HepG2 (cell line): ENCODE data around the gene AADAT. TPM values are rescaled to one million over a fixed set of nuclear protein-coding genes. Genes with fewer than 3 reads are reported as not detected.

Experiments used
- ATAC-seq: fragments of 200-7000 bp; cut with Tn5 transposase; 3 replicates; pipeline ENCODE4 v1.9.1; 2020; ENCODE audit warnings: mild to moderate bottlenecking, moderate library complexity
- BruUV-seq: library from RNA; stranded (reverse); fragments of 400-500 nt; replicated peaks from 2 replicates; lab custom pipeline; 2021; lab: Mats Ljungman, UMichigan
- CTCF ChIA-PET: fragments of 300-600 bp; formaldehyde crosslinking; extraction: SDS; loops from one replicate; lab custom pipeline; 2021; ENCODE audit warnings: low total read pairs, inconsistent platforms, low intra/inter-chr PET ratio; lab: Yijun Ruan, JAX
- POLR2A ChIA-PET: fragments of 350-600 bp; sonication (Branson Sonifier 250); formaldehyde crosslinking; loops from one replicate; lab custom pipeline; 2020; ENCODE audit warnings: antibody characterized with exemption, inconsistent platforms; lab: Yijun Ruan, JAX
- DNase-seq: peaks from one replicate; pipeline ENCODE4 v3.0.0-alpha.2; 2015; ENCODE audit warnings: low spot score
- FAIRE-seq: peaks from 3 replicates; lab custom pipeline; 2011; peaks lifted over from hg19 to GRCh38; lab: Jason Lieb, UNC
- H2AFZ ChIP-seq: one replicate; pipeline ENCODE4 v1.6.1; 2011; ENCODE audit warnings: low read length, inconsistent platforms
- H3K27ac ChIP-seq: fragments of 300-600 bp; 3 replicates; pipeline ENCODE4 v1.8.0; 2011; ENCODE audit warnings: mixed run types, mild to moderate bottlenecking, mixed read lengths, low read length, inconsistent platforms; ENCODE audit not compliant: insufficient read depth; ENCODE audit errors: extremely low read length
- H3K27me3 ChIP-seq, 2 experiments: fragments of 200-600 bp in 1 of 2; 2 replicates in 1 of 2; 3 replicates in 1 of 2; pipeline versions ENCODE4 v1.6.0 to v1.8.0; 2011; ENCODE audit warnings: low read length in 2 of 2, mild to moderate bottlenecking in 2 of 2, moderate library complexity in 2 of 2, inconsistent platforms in 1 of 2; ENCODE audit not compliant: insufficient read depth in 2 of 2, control insufficient read depth in 1 of 2
- H3K36me3 ChIP-seq, 2 experiments: fragments of 200-600 bp in 1 of 2; replicated peaks in 1 of 2; 2 replicates in 1 of 2; 3 replicates in 1 of 2; pipeline versions ENCODE4 v1.5.1 to v1.8.0; 2011; ENCODE audit warnings: low read length in 2 of 2, inconsistent platforms in 1 of 2; ENCODE audit not compliant: insufficient read depth in 2 of 2, control insufficient read depth in 1 of 2
- H3K4me1 ChIP-seq: 2 replicates; pipeline ENCODE4 v1.5.1; 2012; ENCODE audit warnings: low read length, inconsistent platforms; ENCODE audit not compliant: insufficient read depth
- H3K4me2 ChIP-seq: 2 replicates; pipeline ENCODE4 v1.6.0; 2011; ENCODE audit warnings: low read depth, low read length, inconsistent platforms
- H3K4me3 ChIP-seq, 3 experiments: fragments of 200-600 bp in 1 of 3; sonication (generic), shearing (Covaris generic) in 1 of 3; replicated peaks in 1 of 3; 2 replicates each; pipeline ENCODE4 v1.5.1; 2011 to 2016; ENCODE audit warnings: low read length in 3 of 3, inconsistent platforms in 2 of 3, low read depth in 2 of 3, mild to moderate bottlenecking in 2 of 3, control low read depth in 1 of 3, mixed read lengths in 1 of 3; ENCODE audit not compliant: insufficient read depth in 1 of 3
- H3K79me2 ChIP-seq: one replicate; pipeline ENCODE4 v1.6.1; 2011; ENCODE audit warnings: low read length, inconsistent platforms; ENCODE audit not compliant: insufficient read depth
- H3K9ac ChIP-seq: 2 replicates; pipeline ENCODE4 v1.6.0; 2011; ENCODE audit warnings: mild to moderate bottlenecking, low read depth, low read length, inconsistent platforms; ENCODE audit not compliant: insufficient read depth
- H3K9me3 ChIP-seq: 2 replicates; pipeline ENCODE4 v1.5.1; 2012; ENCODE audit warnings: mild to moderate bottlenecking, low read length
- H4K20me1 ChIP-seq: 2 replicates; pipeline ENCODE4 v1.6.0; 2011; ENCODE audit warnings: inconsistent platforms, mild to moderate bottlenecking, low read length, moderate library complexity; ENCODE audit not compliant: insufficient read depth
- JUNB ChIP-seq: sonication (generic); formaldehyde crosslinking; IDR thresholded peaks from 2 replicates; pipeline ENCODE4 v1.8.0; 2022; ENCODE audit warnings: missing genetic modification reagents, mild to moderate bottlenecking, borderline replicate concordance
- MAF1 ChIP-seq: sonication (generic); formaldehyde crosslinking; IDR thresholded peaks from 2 replicates; pipeline ENCODE4 v1.5.0; 2020; ENCODE audit warnings: missing genetic modification reagents, borderline replicate concordance
- MAZ ChIP-seq, 2 experiments: sonication (generic) in 1 of 2; formaldehyde crosslinking in 1 of 2; IDR thresholded peaks; 2 replicates each; pipeline versions ENCODE4 v1.5.0 to v1.6.1; 2012 to 2020; ENCODE audit warnings: low read depth in 2 of 2, mild to moderate bottlenecking in 2 of 2, borderline replicate concordance in 1 of 2, improper control_type of control experiment in 1 of 2, low read length in 1 of 2, missing genetic modification reagents in 1 of 2, moderate library complexity in 1 of 2
- WGBS: methylation state at CpG from one replicate; pipeline ENCODE4 v1.1.6; 2017; ENCODE audit warnings: low lambda C conversion rate; 5-methylcytosine and 5-hydroxymethylcytosine counted together
- in situ Hi-C: cut with HindIII; loops from 2 replicates; pipeline ENCODE4 v1.10.0; 2017; ENCODE audit warnings: low pct_unique_long_range_greater_than_20kb; ENCODE audit not compliant: extremely low pct_ligation_motif_present
- intact Hi-C: fragments of 100-400 bp; cut with micrococcal nuclease; formaldehyde crosslinking; loops from one replicate; pipeline ENCODE4 v1.10.0; 2022; ENCODE audit not compliant: unreplicated experiment
- polyA plus RNA-seq, 8 experiments: library from polyadenylated mRNA; depleted of rRNA in 3 of 8; stranded (reverse) in 7 of 8; unstranded in 1 of 8; fragments of >200 nt; fragmentation: Illumina TruSeq in 4 of 8; extraction: Trizol in 4 of 8; gene quantifications; 2 replicates each; pipeline versions ENCODE4 v1.2.1 to v1.2.3, GENCODE V29; 2011 to 2016; ENCODE audit warnings: low read depth in 4 of 8, missing spikeins in 1 of 8, mixed read lengths in 1 of 8; ENCODE audit not compliant: insufficient read depth in 1 of 8
- small RNA-seq, 3 experiments: library from RNA; depleted of rRNA; stranded (forward); fragments of <200 nt; gene quantifications; one replicate each; pipeline ENCODE3, GENCODE V24; 2012; ENCODE audit warnings: low read depth in 2 of 3, low replicate concordance in 1 of 3; ENCODE audit not compliant: insufficient read length in 3 of 3, insufficient read depth in 2 of 3
- total RNA-seq, 5 experiments: library from RNA; depleted of rRNA; stranded (reverse); fragments of >200 nt; fragmentation: Illumina TruSeq; extraction: Trizol; gene quantifications; 2 replicates each; pipeline ENCODE4 v1.2.3, GENCODE V29; 2016; ENCODE audit warnings: low read depth in 1 of 5
- TF ChIP-seq, protein P1 (sequence below): sonication (generic); formaldehyde crosslinking; IDR thresholded peaks from 2 replicates; pipeline ENCODE4 v1.5.0; 2020; ENCODE audit warnings: missing genetic modification reagents
- TF ChIP-seq, protein P2 (sequence below): sonication (generic); formaldehyde crosslinking; IDR thresholded peaks from 2 replicates; pipeline ENCODE4 v1.4.0; 2020; ENCODE audit warnings: missing genetic modification reagents, mild to moderate bottlenecking, borderline replicate concordance
- TF ChIP-seq, protein P3 (sequence below): sonication (generic); formaldehyde crosslinking; IDR thresholded peaks from 2 replicates; pipeline ENCODE4 v1.5.0; 2020; ENCODE audit warnings: mild to moderate bottlenecking, low read depth, missing genetic modification reagents, borderline replicate concordance
- TF ChIP-seq, protein P4 (sequence below): sonication (generic); formaldehyde crosslinking; IDR thresholded peaks from 2 replicates; pipeline ENCODE4 v1.4.0; 2020; ENCODE audit warnings: missing genetic modification reagents

The AADAT gene
- total and polyA plus RNA-seq, 2 of the 13 experiments (the other 11 are each of a cell fraction or from before 2014, with no cell fraction given) = 6.1 to 9.1 TPM

DNA sequence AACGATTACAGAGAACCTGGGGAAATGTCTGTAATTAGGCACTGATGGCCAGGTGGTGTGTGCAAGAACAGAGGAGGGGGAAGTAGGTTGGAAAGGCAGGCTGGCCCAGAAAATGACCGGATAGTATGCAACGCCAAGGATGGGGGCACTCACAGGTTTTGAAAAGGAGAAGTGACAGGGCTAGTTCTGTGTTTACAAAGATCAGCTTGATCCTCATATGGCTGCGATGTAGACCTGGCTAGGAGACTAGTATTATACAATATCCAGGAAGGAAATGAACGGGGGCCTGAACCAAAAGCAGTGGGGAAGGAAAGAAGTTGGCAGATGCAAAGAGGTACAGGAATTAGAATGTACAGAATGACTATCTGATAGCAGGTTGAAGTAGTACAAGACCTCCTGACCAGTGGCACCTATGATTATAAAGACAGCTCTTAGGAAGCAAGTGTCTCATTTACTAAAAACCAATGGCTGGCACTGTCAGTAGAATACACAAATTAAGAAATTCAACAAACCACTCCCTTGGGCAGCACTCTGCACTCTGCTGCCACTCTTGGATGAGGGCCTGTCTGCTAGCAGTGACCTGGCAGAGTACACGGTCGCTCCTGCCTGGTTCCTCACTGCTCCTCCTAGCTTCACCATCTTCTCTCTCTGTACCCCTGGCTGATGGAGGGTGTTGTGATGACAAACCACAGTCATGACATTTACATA lies 77.7 kb downstream of the AADAT start:
- TF ChIP-seq, protein P1, sequence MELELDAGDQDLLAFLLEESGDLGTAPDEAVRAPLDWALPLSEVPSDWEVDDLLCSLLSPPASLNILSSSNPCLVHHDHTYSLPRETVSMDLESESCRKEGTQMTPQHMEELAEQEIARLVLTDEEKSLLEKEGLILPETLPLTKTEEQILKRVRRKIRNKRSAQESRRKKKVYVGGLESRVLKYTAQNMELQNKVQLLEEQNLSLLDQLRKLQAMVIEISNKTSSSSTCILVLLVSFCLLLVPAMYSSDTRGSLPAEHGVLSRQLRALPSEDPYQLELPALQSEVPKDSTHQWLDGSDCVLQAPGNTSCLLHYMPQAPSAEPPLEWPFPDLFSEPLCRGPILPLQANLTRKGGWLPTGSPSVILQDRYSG = no peak
- TF ChIP-seq, protein P2, sequence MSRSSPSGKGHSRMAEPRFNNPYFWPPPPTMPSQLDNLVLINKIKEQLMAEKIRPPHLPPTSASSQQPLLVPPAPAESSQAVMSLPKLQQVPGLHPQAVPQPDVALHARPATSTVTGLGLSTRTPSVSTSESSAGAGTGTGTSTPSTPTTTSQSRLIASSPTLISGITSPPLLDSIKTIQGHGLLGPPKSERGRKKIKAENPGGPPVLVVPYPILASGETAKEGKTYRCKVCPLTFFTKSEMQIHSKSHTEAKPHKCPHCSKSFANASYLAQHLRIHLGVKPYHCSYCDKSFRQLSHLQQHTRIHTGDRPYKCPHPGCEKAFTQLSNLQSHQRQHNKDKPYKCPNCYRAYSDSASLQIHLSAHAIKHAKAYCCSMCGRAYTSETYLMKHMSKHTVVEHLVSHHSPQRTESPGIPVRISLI = no peak
- TF ChIP-seq, protein P3, sequence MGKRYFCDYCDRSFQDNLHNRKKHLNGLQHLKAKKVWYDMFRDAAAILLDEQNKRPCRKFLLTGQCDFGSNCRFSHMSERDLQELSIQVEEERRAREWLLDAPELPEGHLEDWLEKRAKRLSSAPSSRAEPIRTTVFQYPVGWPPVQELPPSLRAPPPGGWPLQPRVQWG (CRISPR knock-in tag) = no peak
- TF ChIP-seq JUNB (CRISPR knock-in tag) = no peak
- no peak for TF ChIP-seq MAF1
- TF ChIP-seq, protein P4, sequence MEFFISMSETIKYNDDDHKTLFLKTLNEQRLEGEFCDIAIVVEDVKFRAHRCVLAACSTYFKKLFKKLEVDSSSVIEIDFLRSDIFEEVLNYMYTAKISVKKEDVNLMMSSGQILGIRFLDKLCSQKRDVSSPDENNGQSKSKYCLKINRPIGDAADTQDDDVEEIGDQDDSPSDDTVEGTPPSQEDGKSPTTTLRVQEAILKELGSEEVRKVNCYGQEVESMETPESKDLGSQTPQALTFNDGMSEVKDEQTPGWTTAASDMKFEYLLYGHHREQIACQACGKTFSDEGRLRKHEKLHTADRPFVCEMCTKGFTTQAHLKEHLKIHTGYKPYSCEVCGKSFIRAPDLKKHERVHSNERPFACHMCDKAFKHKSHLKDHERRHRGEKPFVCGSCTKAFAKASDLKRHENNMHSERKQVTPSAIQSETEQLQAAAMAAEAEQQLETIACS = no peak
- TF ChIP-seq MAZ (IDR thresholded peaks at IDR 0.05; ENCODE audit: borderline replicate concordance, low read depth, low read length) = no peak
- TF ChIP-seq MAZ (CRISPR knock-in tag; IDR thresholded peaks at IDR 0.05; ENCODE audit: low read depth) = no peak
- TF ChIP-seq, all 625 proteins: peak for 0
- Histone ChIP-seq H3K27ac (no peak overlapping the region), H3K79me2 (no peaks in the 10 kb centered on the region), H3K36me3 (no peaks in the 10 kb centered on the region), H3K9ac (no peak overlapping the region), H3K4me2 (no peak overlapping the region), H3K27me3 (no peaks in the 10 kb centered on the region), H3K9me3 (no peaks in the 10 kb centered on the region), H3K4me1 (no peaks in the 10 kb centered on the region), H2AFZ (no peak overlapping the region), H3K4me3 (no peak overlapping the region), H4K20me1 (no peaks in the 10 kb centered on the region)
- DNase-seq (no peak), ATAC-seq (no peak), FAIRE-seq (no peak)
- WGBS = 56% methylated on average over 5 of the region's 7 CpGs
- POLR2A ChIA-PET = no interaction called here
- in situ Hi-C loops (no loop called here), intact Hi-C loops (no loop called here)
- BruUV-seq = no TSS peak
- CTCF ChIA-PET = no interaction called here

Small RNA genes lying within 50 kb of the gene (small RNA-seq; reads per million reads assigned to genes)
- 0 reads per million in 3 experiments for gene APOBEC3AP1

Other genes with a start within 250 kb of the AADAT start
- gene MFAP3L, start 63.6 kb downstream of the AADAT start, total RNA-seq (2016; rRNA removed; fragmentation: Illumina TruSeq; extraction: Trizol) = 3.6 and 3.7 TPM in 2 replicates
- gene MFAP3L, start 63.6 kb downstream of the AADAT start, polyA plus RNA-seq (2011; rRNA removed) = 0.88 and 1.5 TPM in 2 replicates